Astrocyte (in vitro differentiated cells and primary cell): ENCODE measurements around the gene NOL11.

Experiments used
- EZH2 ChIP-seq: IDR thresholded peaks from 2 replicates; pipeline ENCODE4 v1.6.1; 2012; ENCODE audit warnings: mild to moderate bottlenecking, low read length, inconsistent platforms; ENCODE audit not compliant: insufficient read depth
- TF ChIP-seq, protein P1 (sequence below): IDR thresholded peaks from 2 replicates; pipeline ENCODE4 v1.5.1; 2011; ENCODE audit warnings: low read depth, mild to moderate bottlenecking, inconsistent platforms, low read length, moderate library complexity; ENCODE audit not compliant: insufficient read depth

DNA sequence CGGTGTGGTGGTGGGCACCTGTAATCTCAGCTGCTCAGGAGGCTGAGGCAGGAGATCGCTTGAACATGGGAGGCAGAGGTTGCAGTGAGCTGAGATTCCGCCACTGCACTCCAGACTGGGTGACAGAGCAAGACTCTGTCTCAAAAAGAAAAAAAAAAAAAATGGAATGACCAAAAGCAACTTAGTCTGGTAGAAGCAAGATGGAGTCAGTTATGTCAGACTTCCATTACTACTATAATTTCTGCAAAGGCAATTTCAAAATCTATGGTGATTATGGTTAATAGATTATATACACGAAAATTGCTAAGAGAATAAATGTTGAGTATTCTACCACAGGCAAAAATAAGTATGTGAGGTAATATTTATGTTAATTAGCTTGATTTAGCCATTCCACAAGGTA is 32.3 kb downstream of the NOL11 start:
- TF ChIP-seq, protein P1, sequence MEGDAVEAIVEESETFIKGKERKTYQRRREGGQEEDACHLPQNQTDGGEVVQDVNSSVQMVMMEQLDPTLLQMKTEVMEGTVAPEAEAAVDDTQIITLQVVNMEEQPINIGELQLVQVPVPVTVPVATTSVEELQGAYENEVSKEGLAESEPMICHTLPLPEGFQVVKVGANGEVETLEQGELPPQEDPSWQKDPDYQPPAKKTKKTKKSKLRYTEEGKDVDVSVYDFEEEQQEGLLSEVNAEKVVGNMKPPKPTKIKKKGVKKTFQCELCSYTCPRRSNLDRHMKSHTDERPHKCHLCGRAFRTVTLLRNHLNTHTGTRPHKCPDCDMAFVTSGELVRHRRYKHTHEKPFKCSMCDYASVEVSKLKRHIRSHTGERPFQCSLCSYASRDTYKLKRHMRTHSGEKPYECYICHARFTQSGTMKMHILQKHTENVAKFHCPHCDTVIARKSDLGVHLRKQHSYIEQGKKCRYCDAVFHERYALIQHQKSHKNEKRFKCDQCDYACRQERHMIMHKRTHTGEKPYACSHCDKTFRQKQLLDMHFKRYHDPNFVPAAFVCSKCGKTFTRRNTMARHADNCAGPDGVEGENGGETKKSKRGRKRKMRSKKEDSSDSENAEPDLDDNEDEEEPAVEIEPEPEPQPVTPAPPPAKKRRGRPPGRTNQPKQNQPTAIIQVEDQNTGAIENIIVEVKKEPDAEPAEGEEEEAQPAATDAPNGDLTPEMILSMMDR: no peak
- TF ChIP-seq EZH2: no peak
